Iris pigment epithelial cell (primary cell): ENCODE results near the gene GPC6.

Experiments used
- DNase-seq: peaks from one replicate; pipeline ENCODE4 v3.0.0-alpha.2; 2011; ENCODE audit warnings: low read depth

GPC6 gene

DNA sequence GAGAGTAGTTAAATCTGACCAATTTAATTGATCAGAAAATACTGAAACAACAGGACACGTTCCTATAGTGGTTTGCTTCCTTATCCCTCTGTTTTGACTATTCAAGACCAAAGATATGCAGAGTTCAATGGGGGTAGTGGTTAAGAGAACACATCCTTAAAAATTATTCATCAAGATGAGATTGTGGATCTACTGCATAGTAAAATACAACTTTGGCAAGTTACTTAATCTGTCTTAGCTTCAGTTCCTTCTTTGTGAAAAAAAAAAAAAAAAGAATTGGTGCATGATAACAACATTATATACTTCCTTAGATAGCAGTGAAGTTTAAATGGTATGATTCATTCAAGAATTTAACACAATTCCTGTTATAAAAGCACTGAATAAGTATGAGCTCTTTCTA, 700.8 kb downstream of the GPC6 start:
- no peak for DNase-seq

DNA sequence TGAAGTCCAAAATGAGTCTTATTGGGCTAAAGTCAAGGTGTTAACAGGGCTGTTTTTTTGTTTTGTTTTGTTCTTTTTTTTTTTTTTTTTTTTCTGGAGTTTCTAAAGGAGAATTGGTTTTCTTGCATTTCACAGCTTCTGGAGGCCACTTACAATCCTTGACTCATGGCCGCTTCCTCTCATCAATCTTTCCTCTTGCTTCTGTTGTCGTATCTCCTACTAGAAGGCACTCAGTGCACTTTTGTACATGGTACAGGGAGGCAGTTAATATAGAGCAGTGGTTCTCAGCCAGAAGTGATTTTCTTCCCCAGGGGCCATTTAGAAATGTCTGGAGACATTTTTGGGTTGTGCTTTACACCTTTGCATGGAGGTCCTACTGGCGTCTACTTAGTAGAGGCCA, 706.3 kb downstream of the GPC6 start:
- no peak for DNase-seq

DNA sequence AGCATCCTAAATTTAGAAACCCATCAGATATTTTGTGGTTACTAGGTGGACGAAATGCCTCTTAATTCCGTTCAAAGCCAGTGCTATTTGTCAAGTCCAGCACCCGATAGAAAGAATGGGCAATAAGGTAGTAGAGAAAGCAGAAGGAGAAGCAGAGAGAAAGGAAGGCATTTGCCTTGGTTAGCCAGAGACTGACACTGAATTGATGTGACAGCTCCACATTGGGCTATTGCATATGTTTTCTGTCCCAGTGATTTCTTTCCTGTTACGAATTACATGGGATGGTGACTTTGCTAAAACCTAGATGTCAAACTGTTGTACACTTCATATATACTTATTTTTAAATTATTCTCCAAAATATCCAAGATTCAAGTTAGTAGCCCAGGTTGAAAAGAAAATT, 710.3 kb downstream of the GPC6 start:
- DNase-seq = no peak

DNA sequence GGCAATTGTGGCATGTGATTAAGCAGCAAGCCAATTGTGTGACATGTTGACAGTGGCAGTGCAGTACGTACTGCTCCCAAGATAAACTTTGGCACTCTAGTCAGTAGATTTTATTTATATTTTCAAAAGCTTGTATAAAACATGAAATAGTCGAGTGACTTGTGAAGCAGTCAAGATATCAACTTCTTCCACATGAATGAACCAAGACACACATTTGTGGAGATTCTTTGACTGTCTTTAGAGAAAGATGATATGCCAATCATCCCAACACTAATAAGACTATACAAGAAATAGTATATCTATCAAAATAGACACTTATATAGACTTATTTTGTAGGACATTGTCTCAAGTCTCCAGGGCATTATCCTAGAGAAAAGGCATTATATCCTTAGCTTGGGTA, 714.8 kb downstream of the GPC6 start:
- no peak for DNase-seq

DNA sequence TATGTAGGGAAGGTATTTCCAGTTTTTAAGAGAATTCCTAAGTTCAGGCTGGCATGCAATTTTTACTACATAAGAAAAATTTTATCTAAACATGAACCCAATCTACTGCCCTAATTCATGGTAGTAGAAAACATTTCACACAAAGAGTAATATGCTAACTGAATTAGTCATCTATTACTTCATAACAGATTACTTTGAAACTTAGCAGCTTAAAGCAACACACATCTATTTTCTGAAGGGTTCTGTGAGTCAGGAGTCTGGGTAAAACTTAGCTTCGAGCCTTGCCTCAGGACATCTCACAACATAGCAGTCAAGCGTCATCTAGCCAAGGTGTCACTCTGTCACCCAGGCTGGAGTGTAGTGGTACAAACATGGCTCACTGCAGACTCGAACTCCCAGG, 715.4 kb downstream of the GPC6 start:
- peak; percentile 15 for DNase-seq

DNA sequence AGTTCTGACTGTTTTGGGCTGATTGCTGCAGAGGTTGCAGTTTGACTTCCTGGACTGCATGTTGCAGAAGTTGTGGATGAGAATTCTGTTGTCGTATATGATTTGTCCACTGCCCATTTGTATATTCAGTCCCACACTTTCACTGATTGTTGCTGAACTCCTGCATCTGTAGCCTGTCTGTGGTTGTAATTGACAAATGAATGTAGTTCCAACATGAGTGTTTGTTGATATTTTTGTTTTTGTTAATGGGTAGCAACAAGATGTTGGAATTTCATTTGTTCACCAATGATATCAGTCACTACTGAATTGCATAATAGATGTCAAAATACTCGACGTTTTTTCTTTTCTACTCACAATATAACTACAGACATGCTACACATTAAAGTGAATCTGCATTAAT, 719.0 kb downstream of the GPC6 start:
- DNase-seq = no peak

DNA sequence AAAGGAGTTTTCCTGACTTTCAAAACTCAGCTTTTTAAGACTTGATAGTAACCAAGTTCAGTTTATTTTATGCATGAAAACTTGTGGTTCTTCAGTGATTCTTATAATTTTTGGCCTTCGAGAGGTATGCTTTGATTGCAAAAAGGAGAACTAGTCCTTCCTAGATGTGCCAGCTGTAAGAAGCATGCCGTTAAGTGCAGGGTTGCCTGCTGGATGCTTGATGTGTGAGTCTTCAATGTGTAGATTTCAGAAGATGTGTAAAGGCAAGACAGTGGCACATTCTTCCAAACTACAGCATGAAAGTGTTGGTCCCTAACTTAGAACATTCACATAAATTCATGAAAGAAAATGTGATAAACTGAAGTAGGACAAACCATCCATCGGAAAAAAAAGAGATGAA, 720.4 kb downstream of the GPC6 start:
- no peak for DNase-seq

DNA sequence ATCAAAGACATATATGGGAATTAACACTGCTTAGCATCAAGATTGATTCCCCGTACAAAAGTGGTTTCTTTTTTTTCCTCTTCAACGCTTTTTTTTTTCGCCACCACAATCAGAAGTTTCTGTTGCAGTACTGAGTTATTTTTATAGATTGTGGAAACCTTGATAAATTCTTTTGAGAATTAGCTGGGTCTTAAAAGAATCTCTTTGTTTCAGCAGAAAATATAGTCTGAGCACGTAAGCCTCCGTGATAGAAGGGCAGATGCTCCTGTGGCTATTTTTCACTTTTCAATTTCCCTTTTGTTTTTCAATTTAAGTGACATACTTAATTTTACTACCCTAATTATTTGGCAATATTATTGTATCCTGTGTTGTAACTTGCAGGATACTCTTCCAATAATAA, 721.0 kb downstream of the GPC6 start:
- no peak for DNase-seq

DNA sequence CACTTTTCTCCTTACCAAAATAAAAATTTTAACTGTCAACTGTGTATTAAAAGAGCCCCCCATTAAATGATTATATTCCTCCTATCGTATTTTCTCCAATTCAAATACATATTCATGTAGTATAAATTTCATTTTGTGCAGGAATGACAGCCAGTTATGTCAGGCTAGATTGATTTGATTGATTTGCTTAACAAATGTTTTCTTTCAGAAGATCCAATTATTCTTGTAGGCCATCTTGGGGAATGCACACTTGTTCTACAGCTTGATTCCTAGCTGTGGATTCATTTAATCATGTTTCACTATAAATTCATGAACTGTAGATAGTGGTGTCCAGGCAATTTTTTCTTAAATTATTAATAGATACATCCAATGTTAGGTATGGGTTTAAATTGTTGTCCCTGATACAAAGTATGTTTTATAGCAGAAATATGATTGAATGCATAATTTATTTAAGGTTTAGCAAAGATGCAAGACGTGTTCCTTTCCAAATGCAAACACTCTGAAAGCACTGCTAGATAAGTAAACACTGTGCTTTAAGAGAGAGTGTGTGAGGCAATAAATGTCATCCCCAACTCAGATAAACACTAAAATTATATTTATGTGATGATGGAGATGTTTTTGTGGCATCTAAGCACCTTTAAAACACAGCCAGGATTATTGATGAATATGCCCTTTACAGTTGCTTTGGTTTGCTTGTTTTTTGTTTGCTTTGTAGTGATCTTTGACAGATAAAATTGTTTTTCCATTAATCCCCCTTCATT, 721.7 kb downstream of the GPC6 start:
- no peak for DNase-seq

DNA sequence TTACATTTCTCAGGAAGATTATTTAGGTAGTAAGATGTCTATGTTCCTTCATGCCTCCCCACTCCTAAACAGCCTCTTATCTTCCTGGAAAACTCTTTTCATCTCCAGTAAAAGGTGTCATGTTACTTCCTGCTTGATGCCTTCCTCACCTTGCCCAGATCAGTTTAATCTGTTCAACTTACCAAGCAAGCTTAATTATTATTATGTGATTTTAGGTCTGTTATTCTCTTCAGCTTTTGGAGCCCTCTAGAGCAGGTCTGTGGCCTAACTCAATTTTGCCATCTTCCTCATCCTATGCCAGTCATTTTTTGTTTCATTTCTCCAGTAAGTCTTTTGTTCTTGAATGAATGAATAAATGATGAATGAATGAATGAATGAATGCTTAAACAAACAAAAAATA, 724.5 kb downstream of the GPC6 start:
- peak; percentile 13 for DNase-seq

DNA sequence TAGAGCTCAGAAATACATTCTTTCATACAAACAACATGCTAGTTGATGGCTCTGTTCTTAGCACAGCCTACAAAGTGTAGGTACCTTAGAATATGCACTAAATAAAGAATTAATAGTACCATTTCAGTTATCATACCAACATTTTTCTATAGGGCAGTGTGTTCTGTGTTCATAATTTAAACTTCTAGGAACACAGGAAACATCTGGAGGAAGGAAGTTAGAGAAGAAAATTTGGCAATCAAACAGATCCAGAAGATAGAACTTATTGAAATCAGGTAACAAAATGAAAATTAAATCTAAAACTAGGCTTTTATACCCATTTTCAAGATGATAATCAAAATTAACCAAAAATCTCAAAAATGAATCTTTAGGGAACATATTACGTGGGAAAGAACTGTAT, 725.3 kb downstream of the GPC6 start:
- DNase-seq = no peak

DNA sequence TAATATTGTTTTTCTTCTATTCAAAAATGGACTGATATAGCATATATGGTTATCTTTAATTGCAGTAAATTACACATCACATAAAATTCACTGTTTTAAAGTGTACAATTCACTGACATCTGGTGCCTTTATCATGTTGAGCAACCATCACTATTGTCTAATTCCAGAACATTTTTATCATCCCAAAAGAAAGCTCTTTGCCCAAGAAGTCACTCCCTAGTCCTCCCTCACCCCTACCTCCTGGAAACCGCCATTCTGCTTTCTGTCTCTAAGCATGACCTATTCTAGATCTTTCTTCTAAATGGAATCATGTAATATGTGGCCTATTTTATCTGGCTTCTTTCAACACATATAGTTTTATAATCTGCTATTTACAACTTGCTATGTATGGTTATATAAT, 727.2 kb downstream of the GPC6 start:
- DNase-seq = no peak

DNA sequence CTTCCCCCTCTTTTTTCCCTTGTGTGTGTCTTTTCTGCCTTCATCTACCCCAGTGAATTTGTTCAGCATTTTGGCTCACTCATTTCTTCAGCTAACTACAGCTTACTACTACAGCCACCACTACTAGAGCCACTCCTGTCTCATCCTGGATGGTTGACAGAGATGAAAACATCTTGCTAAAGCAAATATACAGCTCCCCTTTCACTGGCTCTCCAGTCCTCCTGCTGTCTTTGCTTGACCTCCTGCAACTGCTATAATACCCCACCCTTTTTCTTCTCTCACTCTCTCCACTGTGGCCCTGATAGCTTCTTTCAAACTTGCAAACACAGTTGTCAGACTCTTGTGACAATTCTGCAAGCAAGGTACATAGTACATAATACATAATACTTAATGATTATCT, 729.3 kb downstream of the GPC6 start:
- no peak for DNase-seq

DNA sequence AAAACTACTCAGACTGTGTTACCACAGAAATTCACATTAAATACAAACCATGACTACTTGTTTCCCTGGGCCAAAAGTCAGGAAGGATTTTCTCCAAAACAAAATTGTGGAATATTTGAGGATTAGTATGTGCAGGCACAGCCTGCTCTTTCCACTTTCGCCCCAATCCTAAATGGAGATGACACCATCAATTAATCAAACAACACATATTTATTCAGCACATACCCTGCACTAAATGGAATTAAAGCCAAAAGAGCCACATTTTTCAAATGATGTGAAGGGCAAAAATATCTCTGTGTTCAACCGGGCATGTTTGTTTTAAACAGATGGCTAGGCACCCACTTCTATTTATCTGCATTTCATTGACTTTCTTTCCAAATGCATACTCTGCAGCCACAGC, 729.8 kb downstream of the GPC6 start:
- no peak for DNase-seq

DNA sequence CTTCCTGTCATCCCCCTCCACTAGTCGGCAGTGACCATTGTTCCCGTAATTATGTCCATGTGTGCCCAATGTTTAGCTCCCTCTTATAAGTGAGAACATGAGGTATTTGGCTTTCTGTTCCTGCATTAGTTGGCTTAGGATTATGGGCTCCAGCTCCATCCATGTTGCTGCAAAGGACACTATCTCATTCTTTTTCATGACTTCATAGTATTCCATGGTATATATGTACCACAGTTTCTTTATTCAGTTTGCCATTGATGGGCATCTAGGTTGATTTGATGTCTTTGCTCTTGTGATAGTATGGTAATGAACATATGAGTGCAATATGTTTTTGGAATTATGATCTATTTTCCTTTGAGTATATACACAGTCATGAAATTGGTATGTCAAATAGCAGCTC, 730.8 kb downstream of the GPC6 start:
- no peak for DNase-seq

DNA sequence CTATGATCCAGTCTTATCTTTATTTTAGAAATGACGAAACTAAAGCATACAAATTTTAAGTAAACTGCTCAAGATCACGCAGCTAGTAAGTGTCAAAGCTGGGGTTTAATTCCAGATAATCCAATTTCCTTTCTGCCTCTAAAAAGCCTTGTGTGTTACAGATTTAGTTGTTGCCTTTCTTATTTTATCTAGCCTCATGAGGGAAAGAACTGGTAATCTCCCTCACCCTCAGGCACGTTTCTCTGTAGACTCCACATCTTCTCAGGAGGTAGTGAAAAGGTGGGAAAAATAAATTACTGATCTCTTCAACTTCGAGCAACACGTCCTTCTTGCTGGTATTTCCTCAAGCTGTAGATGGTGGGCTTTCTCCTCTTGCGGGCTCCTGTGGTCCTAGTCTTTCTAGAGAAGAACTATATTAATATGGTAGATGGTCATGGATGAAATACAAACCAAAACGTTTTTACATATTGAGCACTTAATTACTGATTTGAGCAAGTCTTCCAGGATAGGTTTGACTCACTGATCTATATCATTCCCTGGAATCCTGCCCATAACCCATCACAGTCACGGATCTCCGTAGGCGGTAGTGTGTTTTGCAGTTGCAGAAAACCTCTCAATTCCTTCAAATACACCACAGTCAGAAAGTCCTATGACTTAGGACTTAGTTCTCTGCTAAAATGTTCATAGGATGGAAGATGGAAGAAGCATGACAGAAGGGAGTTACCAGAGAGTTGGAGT, 733.4 kb downstream of the GPC6 start:
- DNase-seq = peak; percentile 48

DNA sequence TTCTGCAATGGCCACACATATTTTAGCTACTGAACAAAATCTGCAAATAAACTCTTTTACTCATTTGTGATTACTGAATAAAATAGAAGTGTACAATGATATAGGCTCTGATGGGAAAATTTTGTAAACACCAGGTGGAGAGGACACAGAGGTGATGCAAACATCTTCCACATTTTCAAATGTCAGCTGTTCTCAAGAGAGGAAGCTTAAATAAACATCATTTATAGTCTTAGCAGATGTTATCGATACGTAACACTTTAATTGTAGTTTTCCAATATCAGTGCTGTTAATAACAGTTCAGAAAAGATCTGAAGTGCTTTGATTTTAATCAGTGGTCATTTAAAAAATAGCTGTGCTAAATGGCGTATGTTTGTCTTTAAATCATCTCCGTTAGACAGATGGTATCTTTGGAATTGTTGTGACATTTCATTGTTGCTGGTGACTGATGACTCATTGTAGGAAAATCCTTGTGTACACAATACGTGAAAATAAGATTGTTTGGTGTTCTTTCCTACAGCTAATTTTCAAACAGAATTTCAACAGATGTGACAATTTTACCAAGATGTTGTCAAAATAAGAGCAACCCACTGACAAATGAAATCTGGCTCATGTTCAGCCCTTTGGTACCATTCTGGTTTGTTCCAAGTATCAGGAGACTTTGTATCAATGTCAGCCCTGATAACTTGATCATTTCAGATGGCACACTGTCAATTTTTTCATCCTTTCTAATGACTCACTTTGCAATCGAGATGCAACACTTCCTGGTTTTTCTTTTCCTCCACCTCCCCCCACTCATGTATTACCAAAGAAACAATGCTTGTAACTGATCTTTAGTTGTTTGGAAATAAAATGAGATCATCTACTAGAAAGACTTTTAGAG, 736.9 kb downstream of the GPC6 start:
- peak; percentile 70 for DNase-seq

DNA sequence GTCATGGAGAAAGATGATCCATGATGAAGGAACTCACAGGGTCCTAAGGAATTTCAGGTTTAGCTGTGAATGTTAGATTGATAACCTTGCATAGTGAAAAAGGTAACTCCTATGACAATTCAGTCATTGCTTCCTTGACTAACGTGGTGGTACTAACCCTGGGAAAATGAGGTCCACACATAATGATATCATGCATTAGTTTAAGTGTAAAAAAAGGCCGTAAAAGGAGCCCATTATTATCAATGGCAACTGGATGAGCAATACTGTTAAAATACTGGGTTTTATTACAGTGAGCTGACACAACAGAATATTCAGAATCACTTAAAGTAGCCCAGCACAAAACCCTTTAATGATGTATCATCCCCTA, 737.5 kb downstream of the GPC6 start:
- DNase-seq = no peak

DNA sequence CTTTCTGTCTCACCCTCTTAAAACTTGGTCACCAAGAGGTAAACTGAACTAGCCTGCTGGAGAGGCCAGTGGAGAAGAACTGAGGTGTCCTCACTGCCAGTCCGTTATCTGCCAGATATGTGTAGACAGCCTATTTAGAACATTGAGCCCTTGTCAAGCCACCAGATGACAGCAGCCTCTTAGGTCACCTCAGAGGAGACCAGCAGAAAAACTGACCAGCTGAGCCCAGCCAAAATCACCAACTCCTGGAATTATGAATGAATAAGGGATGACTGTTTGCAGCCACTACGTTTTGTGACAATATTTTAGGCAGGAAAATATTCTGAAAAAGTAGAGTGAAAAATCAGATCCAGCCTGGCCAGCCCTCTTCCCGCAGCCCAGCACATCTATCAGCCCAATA, 739.0 kb downstream of the GPC6 start:
- DNase-seq = no peak

DNA sequence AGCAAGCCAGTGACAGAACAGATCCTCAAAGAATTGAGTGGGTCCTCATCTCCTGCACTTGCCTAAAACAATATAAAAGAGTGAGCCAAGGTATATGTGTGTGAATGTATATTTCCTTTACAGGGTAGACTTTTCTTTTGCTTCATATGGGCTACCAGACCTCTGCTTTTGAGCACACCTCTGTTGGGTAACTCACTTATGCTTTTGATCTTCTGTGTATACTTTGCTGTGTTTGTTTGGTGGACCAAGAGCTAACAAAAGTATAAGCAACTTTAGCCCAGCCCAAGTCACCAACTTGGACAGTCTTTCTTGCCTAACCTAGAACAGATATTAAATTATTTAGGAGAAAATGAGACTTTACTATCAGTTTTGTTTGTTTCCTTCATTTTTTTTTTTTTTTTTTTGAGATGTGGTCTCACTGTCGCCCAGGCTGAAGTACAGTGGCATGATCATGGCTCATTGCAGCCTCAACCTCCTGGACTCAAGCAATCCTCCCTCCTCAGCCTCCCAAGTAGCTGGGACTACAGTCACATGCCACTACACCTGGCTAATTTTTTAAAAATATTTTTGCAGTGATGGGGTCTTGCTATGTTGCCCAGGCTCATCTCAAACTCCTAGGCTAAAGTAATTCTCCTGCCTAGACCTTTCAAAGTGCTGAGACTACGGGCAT, 739.8 kb downstream of the GPC6 start:
- DNase-seq = no peak

DNA sequence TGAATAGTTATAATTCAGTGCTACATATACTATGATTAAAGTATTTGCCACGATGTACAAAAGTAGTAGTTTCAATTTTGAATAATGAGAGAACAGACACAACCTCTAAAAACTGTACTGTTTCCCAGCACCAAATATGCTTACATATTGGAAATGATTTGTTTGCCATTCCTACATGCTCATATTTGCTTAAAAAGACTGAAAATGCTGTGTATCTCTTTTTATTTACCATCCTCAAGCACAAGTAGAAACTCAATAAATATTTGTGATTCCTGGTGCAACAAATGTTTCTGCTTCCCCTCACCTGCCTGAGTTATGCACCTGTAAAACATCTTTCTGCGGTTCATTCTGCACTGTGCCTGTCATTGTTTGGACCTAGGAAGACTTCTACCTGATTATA, 740.7 kb downstream of the GPC6 start:
- DNase-seq = no peak

DNA sequence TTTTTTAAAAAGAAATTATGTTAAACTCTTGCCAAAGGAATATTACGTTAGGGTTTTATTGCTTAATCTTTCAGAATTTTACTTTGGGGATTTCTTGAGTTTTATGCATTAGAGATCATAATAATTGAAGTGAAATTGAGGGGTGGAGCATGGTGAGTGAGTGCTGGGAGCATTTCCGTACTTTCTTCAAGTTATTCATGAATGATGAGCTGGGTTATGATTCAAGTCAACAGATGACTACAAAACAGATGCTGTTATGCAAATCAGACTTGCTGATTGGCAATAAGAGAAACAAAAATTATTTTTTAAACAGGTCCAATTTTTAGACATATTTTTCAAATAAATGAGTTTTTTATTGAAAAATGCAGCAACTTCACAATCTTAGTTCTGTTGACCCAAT, 748.6 kb downstream of the GPC6 start:
- DNase-seq = no peak
